Heart left ventricle (tissue), 13 donors: Measurements from ENCODE around the gene CTNND2.

Experiments
- CTCF ChIP-seq, 12 donors: fragments of 200-600 bp; sonication (generic) in 4 of 12; IDR thresholded peaks; one replicate each; pipeline versions ENCODE4 v1.5.0 to v1.8.0; 2018 to 2022; ENCODE audit warnings: antibody characterized with exemption in 12 of 12, mild to moderate bottlenecking in 5 of 12
- POLR2A ChIP-seq, 2 donors: fragments of 450-650 bp; IDR thresholded peaks; one replicate each; pipeline ENCODE4 v1.6.1; 2017; ENCODE audit warnings: antibody characterized with exemption in 2 of 2, mild to moderate bottlenecking in 2 of 2, moderate library complexity in 2 of 2
- donor health status: ischemic (EF 13 %, LVEDD 7.1; RV severe dilation, severe dysfunction).
- donor health status: DM: no; HTN: yes; CAD: no.
- donor health status: DM: no; HTN: no; CAD: no.
- donor health status: ischemic (EF 25% LVEDD 6.9; RV normal size, moderate dysfunction).
- donor health status: ischemic (EF 25% LVEDD 5.7; RV mildly dilated, moderate dysfunction).
- donor health status: ischemic (EF 35%, LVEDD 5.7; RV mildly dilated, moderate dysfunction).
- donor health status: nonischemic (EF 11% LVEDD 7.7; RV severe dilation, severe dysfunction).
- donor health status: DM: yes; HTN: yes; CAD: no.
- donor health status: PGD.
- donor health status: ischemic (EF 29% LVEDD 5.4; RV normal size, mild dysfunction).
- donor health status: nonischemic (EF 23%, LVEDD 6.1; RV moderate dilation, normal function).

- no peak for TF ChIP-seq CTCF (IDR thresholded peaks at IDR 0.05)
- TF ChIP-seq POLR2A (IDR thresholded peaks at IDR 0.05): no peak
Observed at GRCh38 chr5:11268891-11269290, 635.4 kb downstream of the CTNND2 start.
